Astrocyte of the cerebellum (primary cell): Measurements from ENCODE around the gene MYO1H.
"Not testable (repeated sequence)": the region's sequence is repeated elsewhere in the genome, so short reads cannot be mapped to it uniquely, and the experiment has no call there.

Experiments used
- DNase-seq: peaks from one replicate; pipeline ENCODE4 v3.0.0-alpha.2; 2011; ENCODE audit warnings: low read depth
- H3K4me3 ChIP-seq: 2 replicates; pipeline ENCODE4 v1.5.1; 2011; ENCODE audit warnings: mild to moderate bottlenecking, low read depth, low read length, moderate library complexity
- in situ Hi-C: cut with HindIII; loops from 2 replicates; pipeline ENCODE4 v1.10.0; 2017; ENCODE audit warnings: low sequenced_read_pairs
- TF ChIP-seq, protein P1 (sequence below): IDR thresholded peaks from 2 replicates; pipeline ENCODE4 v1.5.1; 2012; ENCODE audit warnings: low read length, low read depth, moderate library complexity, mild to moderate bottlenecking; ENCODE audit errors: missing control alignments

Gene MYO1H

DNA sequence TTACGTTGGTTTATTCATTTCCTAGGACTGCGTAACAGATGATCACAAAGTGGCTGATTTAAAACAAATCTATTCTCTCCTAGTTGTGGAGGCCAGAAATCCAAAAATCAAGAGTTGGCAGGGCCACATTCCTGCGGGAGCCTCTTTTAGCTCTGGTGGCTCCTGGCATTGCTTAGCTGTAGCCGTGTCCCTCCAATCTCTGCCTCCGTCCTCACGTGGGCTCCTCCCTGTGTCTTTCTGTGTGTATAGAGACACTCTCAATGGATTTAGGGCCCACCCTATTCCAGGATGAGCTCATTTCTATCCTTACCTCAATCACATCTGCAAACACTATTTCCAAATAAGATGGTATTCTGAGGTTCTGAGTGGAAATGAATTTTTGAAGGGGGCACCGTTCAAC, 86.9 kb downstream of the MYO1H start:
- DNase-seq, result no peak
- TF ChIP-seq, protein P1, sequence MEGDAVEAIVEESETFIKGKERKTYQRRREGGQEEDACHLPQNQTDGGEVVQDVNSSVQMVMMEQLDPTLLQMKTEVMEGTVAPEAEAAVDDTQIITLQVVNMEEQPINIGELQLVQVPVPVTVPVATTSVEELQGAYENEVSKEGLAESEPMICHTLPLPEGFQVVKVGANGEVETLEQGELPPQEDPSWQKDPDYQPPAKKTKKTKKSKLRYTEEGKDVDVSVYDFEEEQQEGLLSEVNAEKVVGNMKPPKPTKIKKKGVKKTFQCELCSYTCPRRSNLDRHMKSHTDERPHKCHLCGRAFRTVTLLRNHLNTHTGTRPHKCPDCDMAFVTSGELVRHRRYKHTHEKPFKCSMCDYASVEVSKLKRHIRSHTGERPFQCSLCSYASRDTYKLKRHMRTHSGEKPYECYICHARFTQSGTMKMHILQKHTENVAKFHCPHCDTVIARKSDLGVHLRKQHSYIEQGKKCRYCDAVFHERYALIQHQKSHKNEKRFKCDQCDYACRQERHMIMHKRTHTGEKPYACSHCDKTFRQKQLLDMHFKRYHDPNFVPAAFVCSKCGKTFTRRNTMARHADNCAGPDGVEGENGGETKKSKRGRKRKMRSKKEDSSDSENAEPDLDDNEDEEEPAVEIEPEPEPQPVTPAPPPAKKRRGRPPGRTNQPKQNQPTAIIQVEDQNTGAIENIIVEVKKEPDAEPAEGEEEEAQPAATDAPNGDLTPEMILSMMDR, result no peak
- no peak overlapping the region for H3K4me3 ChIP-seq
- in situ Hi-C loops, result no loop called here

DNA sequence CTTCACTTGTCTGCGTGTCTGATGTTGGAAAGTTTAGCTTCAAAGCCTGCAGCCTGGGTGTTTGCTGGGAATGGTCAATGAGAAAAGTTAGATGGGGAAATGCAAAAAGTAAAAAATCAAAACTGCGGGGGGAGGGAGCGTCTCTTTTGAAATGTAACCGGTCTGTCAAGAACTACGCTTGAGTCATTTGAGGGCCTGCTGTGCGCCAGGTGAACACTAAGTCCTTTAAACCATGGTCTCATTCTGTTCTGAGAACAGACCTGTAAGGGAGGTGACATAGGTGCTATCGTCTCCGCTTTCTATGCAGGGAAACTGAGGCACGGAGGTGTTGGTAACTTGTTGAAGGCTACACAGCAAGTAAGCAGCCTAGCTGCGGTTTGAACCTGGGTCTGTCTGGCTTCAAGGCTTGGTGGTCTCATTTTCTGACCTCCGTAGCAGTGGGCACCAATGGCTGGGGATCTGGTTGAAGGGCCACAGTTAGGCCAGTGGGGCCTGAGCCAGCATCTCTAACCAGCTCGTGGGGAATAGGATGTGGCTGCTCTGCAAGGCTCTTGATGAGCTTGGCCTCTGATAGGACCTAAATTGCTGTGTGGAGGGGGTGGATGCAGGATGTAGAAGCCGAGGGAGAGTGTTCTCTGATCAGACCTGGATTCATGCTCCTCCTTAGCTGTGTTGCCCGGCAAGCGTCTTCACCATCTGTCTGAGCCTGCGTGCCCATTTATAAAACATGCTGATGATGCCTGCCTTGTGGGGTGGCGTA, 87.9 kb downstream of the MYO1H start:
- no peak for DNase-seq
- H3K4me3 ChIP-seq, result no peak overlapping the region
- in situ Hi-C loops, result no loop called here
- TF ChIP-seq, protein P1, result no peak

DNA sequence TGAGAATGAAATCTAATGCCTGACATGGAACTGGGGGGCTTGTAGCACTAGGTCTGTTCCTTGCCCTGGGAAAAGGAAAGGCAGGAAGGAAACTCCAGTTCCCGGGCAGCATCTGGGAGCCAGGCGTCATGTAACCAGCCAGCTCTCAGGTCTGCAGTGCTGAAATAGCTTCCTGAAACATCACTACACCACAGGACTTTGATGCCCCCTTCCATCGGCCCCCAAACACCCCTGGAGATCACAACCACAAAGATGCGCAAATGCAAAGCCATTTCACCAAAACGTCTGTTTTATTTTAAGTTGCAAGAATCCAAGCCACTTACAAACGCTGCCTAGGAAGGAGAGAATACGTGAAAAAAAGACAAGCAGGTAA, 88.5 kb downstream of the MYO1H start:
- no peak overlapping the region for H3K4me3 ChIP-seq
- TF ChIP-seq, protein P1, result no peak
- in situ Hi-C loops, result no loop called here
- no peak for DNase-seq

DNA sequence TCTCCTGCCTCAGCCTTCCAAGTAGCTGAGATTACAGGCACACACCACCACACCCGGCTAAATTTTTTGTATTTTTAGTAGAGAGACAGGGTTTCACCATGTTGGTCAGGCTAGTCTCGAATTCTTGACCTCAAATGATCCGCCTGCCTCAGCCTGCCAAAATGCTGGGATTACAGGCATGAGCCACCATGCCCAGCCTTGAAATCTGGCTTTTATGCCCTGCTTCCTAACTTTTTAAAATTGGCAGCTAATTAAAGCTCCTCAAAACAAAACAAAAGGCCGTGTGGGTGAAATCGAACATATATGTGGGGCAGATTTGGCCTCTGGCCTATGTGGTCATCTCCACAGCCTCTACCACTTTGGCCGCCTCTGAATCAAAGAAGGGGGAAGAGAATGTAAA, 91.5 kb downstream of the MYO1H start:
- in situ Hi-C loops, result no loop called here
- no peak overlapping the region for H3K4me3 ChIP-seq
- TF ChIP-seq, protein P1, result no peak
- DNase-seq, result no peak

DNA sequence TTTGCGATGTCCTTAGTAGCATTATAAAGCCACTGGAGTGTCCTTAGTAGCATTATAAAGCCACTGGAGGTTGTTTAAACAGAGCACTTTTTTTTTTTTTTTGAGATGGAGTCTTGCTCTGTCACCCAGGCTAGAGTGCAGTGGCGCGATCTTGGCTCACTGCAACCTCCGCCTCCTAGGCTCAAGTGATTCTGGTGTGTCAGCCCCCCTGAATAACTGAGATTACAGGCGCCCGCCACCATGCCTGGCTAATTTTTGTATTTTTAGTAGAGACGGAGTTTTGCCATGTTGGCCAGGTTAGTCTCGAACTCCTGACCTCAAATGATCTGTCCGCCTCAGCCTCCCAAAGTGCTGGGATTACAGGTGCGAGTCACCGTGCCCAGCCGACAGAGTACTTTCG, 92.3 kb downstream of the MYO1H start:
- in situ Hi-C loops, H3K4me3 ChIP-seq: not testable (repeated sequence)

DNA sequence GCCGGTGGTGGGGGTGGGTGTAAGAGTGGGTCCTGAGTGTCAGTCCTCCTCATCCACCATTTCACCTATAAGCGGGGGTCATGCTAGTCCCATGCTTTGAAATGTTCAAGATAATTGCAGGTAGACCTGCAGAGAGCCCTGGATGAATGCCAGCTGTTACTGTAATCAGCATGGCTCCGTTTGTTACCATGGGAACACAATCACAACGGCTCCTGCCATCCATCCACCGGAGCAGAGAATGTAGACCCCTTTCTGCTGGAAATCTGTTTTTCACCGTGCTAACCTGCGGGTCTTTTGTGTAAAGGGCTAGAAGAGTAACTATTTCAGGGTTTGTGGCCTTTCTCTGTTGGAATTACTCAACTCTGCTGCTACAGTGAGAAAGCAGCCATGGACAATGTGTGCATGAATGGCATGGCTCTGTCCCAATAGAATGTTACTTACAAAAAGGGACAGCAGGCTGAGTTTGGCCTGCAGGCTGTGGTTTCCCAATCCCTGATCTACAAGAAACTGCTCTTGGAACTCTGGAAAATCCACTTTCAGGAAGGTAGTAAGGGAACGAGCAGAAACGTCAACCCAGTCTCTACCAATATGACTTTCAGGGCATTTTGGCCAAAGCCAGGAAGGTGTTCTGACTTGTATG, 93.3 kb downstream of the MYO1H start:
- no peak for DNase-seq
- in situ Hi-C loops, result no loop called here
- TF ChIP-seq, protein P1, result no peak
- no peak overlapping the region for H3K4me3 ChIP-seq

More for the DNA sequence above, 92.3 kb downstream of the MYO1H start:
- not testable (repeated sequence) for DNase-seq

DNA sequence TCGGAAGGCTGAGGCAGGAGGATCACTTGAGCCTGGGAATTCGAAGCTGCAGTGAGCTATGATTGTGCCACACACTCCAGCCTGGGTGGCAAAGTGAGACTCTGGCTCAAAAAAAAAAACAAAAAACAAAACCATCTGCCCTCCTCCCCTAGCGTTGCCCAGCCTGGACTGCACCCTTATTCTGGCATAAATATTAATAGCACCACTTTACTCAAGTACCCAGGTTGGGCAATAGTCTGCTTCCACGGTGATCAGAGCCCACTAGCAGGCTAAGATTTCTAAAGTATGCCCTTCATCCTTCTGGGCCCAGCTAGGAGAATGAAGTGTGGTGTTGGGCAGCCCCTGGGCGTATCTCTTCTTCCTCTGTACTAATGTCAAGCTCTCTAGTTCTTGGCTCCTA, 96.1 kb downstream of the MYO1H start:
- TF ChIP-seq, protein P1, result no peak
- in situ Hi-C loops, result no loop called here
- H3K4me3 ChIP-seq, result no peak overlapping the region
- no peak for DNase-seq
